ENCODE data around the gene OAS2.

OAS2 gene

DNA sequence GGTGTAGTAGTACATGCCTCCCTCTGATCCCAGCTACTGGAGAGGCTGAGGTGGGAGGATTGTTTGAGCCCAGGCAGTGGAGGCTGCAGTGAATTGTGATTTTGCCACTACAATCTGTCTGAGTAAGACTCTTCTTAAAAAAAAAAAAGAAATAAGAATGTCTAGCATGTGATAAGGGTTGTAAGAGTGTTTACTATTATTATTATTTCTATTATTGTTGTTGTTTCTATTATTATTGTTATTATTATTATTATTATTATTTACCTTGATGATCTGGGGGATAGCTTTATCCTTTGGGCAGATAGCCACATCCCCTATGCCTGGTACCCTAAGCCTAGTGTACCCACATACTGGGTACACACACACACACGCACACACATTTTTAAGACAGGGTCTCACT lies 35.7 kb upstream of the OAS2 start:
- no peak overlapping the region for H3K9ac ChIP-seq (ENCODE audit: low read depth, low read length, poor library complexity, severe bottlenecking)
- no peaks in the 10 kb centered on the region for H4K20me1 ChIP-seq (ENCODE audit: insufficient read depth, low read length, poor library complexity, severe bottlenecking)
- H2AFZ ChIP-seq (ENCODE audit: low read length): no peak overlapping the region
- H3K4me2 ChIP-seq (ENCODE audit: low read depth, low read length, poor library complexity, severe bottlenecking): no peak overlapping the region
- H3K9me2 ChIP-seq (replicated peaks; ENCODE audit: low read depth, low read length): no peaks in the 10 kb centered on the region
- H3F3A ChIP-seq (ENCODE audit: low read depth): no peaks in the 10 kb centered on the region
- H3K9me3 ChIP-seq (ENCODE audit: insufficient read depth, low read depth, low read length): no peaks in the 10 kb centered on the region
- H3K4me1 ChIP-seq (ENCODE audit: insufficient read depth, low read length, poor library complexity, severe bottlenecking): peaks cover 25% of the 10 kb centered on the region
- H3K27me3 ChIP-seq (ENCODE audit: insufficient read depth, low read length, poor library complexity, severe bottlenecking): no peaks in the 10 kb centered on the region
- no peak overlapping the region for H3K4me3 ChIP-seq (ENCODE audit: low read length, poor library complexity, severe bottlenecking)
- peaks cover 5% of the 10 kb centered on the region; the same call in 1 of the 2 replicates for H3K36me3 ChIP-seq (ENCODE audit: insufficient read depth, low read length)
- peaks cover 23% of the 10 kb centered on the region for H3K79me2 ChIP-seq (ENCODE audit: insufficient read depth, low read length)
- TF ChIP-seq EZH2phosphoT487 (IDR thresholded peaks at IDR 0.05; ENCODE audit: borderline replicate concordance): no peak
- TF ChIP-seq, protein P1, sequence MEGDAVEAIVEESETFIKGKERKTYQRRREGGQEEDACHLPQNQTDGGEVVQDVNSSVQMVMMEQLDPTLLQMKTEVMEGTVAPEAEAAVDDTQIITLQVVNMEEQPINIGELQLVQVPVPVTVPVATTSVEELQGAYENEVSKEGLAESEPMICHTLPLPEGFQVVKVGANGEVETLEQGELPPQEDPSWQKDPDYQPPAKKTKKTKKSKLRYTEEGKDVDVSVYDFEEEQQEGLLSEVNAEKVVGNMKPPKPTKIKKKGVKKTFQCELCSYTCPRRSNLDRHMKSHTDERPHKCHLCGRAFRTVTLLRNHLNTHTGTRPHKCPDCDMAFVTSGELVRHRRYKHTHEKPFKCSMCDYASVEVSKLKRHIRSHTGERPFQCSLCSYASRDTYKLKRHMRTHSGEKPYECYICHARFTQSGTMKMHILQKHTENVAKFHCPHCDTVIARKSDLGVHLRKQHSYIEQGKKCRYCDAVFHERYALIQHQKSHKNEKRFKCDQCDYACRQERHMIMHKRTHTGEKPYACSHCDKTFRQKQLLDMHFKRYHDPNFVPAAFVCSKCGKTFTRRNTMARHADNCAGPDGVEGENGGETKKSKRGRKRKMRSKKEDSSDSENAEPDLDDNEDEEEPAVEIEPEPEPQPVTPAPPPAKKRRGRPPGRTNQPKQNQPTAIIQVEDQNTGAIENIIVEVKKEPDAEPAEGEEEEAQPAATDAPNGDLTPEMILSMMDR (conservative IDR thresholded peaks at IDR 0.05; ENCODE audit: low read length): no peak

DNA sequence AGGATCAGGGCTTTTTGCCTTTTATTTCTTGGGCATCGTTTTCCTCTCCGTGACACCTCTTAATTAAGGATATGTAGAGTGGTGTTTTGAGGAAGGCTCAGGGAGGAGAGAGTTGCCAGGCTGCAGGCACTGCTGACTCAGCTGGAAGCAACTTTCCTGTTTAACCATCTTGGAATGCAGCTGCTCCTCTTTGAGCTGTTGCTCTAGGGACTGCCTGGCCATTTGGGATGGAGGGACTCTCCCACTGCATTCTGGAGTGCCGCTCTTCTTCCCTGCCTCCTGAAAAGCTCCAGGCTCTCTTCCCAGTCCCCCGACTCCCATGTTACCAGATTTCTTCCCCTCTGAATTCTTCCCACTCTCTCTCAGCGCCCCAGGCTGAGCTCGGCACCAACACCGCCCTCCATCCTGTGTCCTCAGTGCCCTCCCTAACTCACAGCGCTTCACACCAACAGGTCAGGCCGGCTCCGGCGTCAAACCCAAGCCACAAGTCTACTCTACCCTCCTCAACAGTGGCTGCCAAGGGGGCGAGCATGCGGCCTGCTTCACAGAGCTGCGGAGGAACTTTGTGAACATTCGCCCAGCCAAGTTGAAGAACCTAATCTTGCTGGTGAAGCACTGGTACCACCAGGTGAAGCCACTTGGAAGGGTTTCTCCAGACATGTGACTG lies 34.2 kb upstream of the OAS2 start:
- Histone ChIP-seq H3K79me2 (ENCODE audit: insufficient read depth, low read length) (peaks cover 22% of the 10 kb centered on the region), H3K4me1 (ENCODE audit: insufficient read depth, low read length, poor library complexity, severe bottlenecking) (peaks cover 14% of the 10 kb centered on the region), H3K9me3 (ENCODE audit: insufficient read depth, low read depth, low read length) (no peaks in the 10 kb centered on the region), H3K4me3 (ENCODE audit: low read length, poor library complexity, severe bottlenecking) (no peak overlapping the region), H3K9ac (ENCODE audit: low read depth, low read length, poor library complexity, severe bottlenecking) (no peak overlapping the region), H3F3A (ENCODE audit: low read depth) (no peaks in the 10 kb centered on the region), H4K20me1 (ENCODE audit: insufficient read depth, low read length, poor library complexity, severe bottlenecking) (no peaks in the 10 kb centered on the region), H3K27me3 (ENCODE audit: insufficient read depth, low read length, poor library complexity, severe bottlenecking) (no peaks in the 10 kb centered on the region), H3K4me2 (ENCODE audit: low read depth, low read length, poor library complexity, severe bottlenecking) (no peak overlapping the region), H3K9me2 (replicated peaks; ENCODE audit: low read depth, low read length) (no peaks in the 10 kb centered on the region), H3K36me3 (ENCODE audit: insufficient read depth, low read length) (peaks cover 17% of the 10 kb centered on the region; the same call in 1 of the 2 replicates), H2AFZ (ENCODE audit: low read length) (no peak overlapping the region)
- TF ChIP-seq, protein P1 (conservative IDR thresholded peaks at IDR 0.05; ENCODE audit: low read length): no peak
- TF ChIP-seq EZH2phosphoT487 (IDR thresholded peaks at IDR 0.05; ENCODE audit: borderline replicate concordance): no peak

DNA sequence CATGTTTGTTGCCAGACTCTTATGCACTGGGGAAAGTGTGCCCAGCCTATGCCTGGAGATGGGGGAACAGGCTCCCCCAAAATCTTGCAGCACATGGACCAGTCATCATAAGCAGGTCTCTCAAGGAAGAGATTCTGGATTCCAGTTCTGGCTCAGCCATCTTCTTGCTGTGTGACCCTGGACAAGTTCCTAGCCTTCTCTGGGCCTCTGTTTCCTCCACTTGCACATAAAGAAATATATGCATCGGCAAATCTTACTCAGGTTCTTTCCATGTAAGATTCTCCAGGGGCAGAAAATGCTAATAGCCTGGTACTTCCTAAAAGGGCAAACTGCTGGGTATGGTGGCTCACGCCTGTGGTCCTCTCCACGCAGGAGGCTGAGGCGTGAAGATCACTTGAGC lies 32.8 kb upstream of the OAS2 start:
- Histone ChIP-seq H3K4me1 (ENCODE audit: insufficient read depth, low read length, poor library complexity, severe bottlenecking) (peaks cover under 1% of the 10 kb centered on the region), H4K20me1 (ENCODE audit: insufficient read depth, low read length, poor library complexity, severe bottlenecking) (no peaks in the 10 kb centered on the region), H3K9me3 (ENCODE audit: insufficient read depth, low read depth, low read length) (no peaks in the 10 kb centered on the region), H3K4me2 (ENCODE audit: low read depth, low read length, poor library complexity, severe bottlenecking) (no peak overlapping the region), H3K36me3 (ENCODE audit: insufficient read depth, low read length) (peaks cover 17% of the 10 kb centered on the region; the same call in 1 of the 2 replicates), H3K4me3 (ENCODE audit: low read length, poor library complexity, severe bottlenecking) (no peak overlapping the region), H3K79me2 (ENCODE audit: insufficient read depth, low read length) (peaks cover 8% of the 10 kb centered on the region; the same call in 1 of the 2 replicates), H3K9me2 (replicated peaks; ENCODE audit: low read depth, low read length) (no peaks in the 10 kb centered on the region), H3K27me3 (ENCODE audit: insufficient read depth, low read length, poor library complexity, severe bottlenecking) (no peaks in the 10 kb centered on the region), H3F3A (ENCODE audit: low read depth) (no peaks in the 10 kb centered on the region), H2AFZ (ENCODE audit: low read length) (no peak overlapping the region), H3K9ac (ENCODE audit: low read depth, low read length, poor library complexity, severe bottlenecking) (no peak overlapping the region)
- TF ChIP-seq, protein P1 (conservative IDR thresholded peaks at IDR 0.05; ENCODE audit: low read length): no peak
- no peak for TF ChIP-seq EZH2phosphoT487 (IDR thresholded peaks at IDR 0.05; ENCODE audit: borderline replicate concordance)
